Ectodermal cell (in vitro differentiated cells): ENCODE measurements around the gene DIDO1.
"Not testable (repeated sequence)": the region's sequence is repeated elsewhere in the genome, so short reads cannot be mapped to it uniquely, and the experiment has no call there.

Experiments used
- H3K27ac ChIP-seq: 2 replicates; pipeline ENCODE4 v1.7.0; 2013; ENCODE audit warnings: mild to moderate bottlenecking, low read depth, low read length; ENCODE audit not compliant: insufficient read depth, poor library complexity, severe bottlenecking
- H3K27me3 ChIP-seq: 2 replicates; pipeline ENCODE4 v1.7.0; 2013; ENCODE audit warnings: mild to moderate bottlenecking, low read length; ENCODE audit not compliant: insufficient read depth, control insufficient read depth, poor library complexity, severe bottlenecking
- H3K36me3 ChIP-seq: one replicate; pipeline ENCODE4 v1.7.0; 2013; ENCODE audit warnings: low read length; ENCODE audit not compliant: control insufficient read depth, insufficient read depth
- H3K4me1 ChIP-seq: one replicate; pipeline ENCODE4 v1.7.0; 2013; ENCODE audit warnings: low read length; ENCODE audit not compliant: control insufficient read depth, insufficient read depth
- H3K4me3 ChIP-seq: 2 replicates; pipeline ENCODE4 v1.7.0; 2013; ENCODE audit warnings: low read depth, low read length, control low read depth; ENCODE audit not compliant: insufficient read depth
- H3K9me3 ChIP-seq: 2 replicates; pipeline ENCODE4 v1.7.0; 2013; ENCODE audit warnings: mild to moderate bottlenecking, low read length, moderate library complexity; ENCODE audit not compliant: control insufficient read depth
- WGBS, 2 experiments: methylation state at CpG; one replicate each; pipeline ENCODE4 v1.1.7; 2013; ENCODE audit warnings: missing lambda C conversion rate in 2 of 2; 5-methylcytosine and 5-hydroxymethylcytosine counted together

The DIDO1 gene

DNA sequence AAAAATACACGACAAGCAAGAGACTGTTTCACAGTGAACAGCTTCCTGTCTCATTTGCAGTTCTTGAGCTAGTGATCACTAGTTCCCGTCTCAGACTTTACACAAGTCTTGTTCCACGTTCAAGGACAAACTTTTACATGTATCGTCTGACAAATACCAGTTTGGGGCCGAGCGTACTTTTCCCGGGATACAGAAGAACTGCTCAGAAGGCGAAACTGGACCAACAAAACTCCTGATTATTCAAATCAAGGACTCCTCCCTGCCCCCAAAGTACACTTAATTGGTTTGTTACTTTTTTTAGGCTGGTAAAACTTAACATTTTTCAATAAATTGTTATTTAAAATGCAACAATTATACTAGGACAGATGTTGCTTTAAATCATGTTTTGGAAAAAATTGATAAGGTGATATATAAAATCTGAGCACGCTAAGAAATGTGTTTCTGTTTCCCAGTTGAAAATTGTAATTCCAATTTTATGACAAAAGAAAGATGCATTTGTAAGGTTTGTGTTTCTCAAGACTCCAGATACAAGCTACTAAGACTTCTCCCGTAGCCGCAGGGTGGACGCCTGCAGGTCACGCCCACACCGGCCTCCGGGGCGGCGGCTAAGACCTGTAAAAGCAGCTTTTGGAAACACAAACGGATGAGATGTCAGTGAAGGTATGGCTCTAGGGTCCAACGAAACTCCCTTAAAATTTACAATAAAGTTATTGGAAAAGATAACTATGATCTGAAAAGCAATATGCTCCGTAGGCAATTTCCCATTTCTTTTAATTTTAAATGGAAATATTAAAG, 47.9 kb downstream of the DIDO1 start:
- H3K36me3 ChIP-seq, result no peaks in the 10 kb centered on the region
- H3K27me3 ChIP-seq, result peaks cover 3% of the 10 kb centered on the region
- 75% methylated on average over 18 to 19 of the region's 20 CpGs for WGBS, 2 experiments
- no peak overlapping the region for H3K27ac ChIP-seq
- H3K4me3 ChIP-seq, result no peak overlapping the region
- H3K4me1 ChIP-seq, result peaks cover 13% of the 10 kb centered on the region
- H3K9me3 ChIP-seq, result no peaks in the 10 kb centered on the region

DNA sequence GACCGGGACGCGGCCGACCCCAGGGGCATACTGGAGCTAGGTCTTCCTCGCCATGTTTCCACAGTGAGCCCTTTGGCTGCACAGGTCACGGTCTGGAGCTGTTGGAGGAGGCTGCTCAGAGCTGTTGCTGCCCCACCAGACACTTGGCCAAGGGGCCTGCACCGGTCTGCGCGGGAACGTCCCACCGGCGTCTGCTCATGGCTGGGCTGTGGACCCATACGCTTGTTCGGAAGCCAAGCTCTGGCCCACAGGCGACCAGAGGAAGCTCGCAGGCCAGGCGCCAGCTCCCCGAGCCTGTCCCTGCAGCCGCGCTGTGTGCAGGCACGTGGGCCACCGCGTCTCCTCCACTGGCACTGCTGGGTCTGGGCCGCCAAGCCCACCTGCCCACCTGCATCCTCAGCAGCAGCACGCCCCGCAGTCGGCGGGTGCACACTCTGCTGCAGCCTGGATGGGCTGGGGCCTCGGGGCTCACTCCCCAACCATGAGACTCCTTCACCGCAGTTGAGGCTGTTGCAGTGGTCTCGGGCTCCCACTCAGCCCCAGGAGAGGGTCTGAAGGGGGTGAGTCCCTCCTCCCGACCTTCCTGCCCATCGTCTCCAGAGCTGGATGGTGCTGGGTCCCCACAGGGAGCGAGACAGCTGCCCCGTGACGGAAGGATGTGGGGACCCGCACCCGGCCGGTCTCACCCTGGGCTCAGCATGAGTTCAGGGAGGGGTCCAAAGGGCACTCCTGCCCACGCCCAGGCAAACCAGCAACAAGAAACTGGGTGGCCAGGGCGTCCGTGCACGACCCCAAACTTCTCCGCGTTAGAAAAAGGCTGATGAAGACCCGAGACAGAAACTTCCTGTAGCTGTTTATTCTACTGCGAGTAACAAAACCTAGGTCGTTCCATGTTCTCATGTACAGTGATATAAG, 49.1 kb downstream of the DIDO1 start:
- no peak overlapping the region for H3K4me3 ChIP-seq
- peaks cover 13% of the 10 kb centered on the region for H3K4me1 ChIP-seq
- H3K27me3 ChIP-seq, result peaks cover 3% of the 10 kb centered on the region
- no peaks in the 10 kb centered on the region for H3K36me3 ChIP-seq
- WGBS, 2 experiments, result 93 to 94% methylated on average over 48 of the region's 48 CpGs
- H3K27ac ChIP-seq, result no peak overlapping the region
- H3K9me3 ChIP-seq, result no peaks in the 10 kb centered on the region

- 94 to 95% methylated on average over 13 of the region's 13 CpGs for WGBS, 2 experiments
Measured at GRCh38 chr20:62876501-62876901, 49.8 kb downstream of the DIDO1 start.

DNA sequence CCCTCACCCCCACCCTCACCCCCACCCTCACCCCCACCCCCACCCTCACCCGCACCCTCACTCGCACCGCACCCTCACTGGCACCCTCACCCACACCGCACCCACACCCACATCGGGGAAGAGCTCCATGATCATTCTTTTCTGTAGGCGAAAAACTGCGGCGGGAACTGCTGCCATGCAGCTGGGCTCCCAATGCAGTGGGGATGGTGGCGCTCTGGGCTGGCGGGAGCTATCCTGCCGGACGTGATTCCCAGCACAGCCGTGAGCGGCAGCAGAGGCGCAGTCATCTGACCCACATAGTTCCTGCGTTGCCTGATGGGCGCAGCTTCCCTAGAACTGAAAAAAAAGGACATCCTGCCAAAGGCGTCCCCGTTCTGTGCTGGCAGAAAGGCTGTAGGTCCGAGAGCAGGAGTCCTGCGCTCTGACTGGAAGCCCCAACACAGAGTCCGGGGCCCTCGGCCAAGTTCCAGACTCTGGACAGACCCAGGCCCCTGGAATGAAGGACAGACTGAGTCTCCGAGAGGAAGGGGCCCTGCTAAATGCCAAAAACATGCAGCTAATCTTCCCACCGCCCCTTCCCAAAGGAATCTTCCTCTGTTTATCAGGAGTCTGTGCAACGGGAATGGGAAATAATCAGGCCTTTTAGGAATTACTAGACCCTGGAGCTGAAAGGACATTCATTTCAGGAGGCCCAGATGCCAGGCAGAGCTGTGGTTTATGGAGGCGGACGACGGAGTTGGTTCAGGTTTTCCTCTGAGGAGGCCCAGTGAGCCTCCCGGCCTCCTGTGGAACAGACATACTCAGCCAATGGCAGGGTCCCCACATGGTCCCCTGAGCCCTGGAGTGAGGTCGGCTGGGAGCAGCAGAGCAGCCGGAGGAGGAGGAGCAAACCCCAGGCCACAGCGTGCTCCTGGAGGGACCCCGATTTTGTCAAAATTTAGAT, 50.6 kb downstream of the DIDO1 start:
- Histone ChIP-seq H3K27me3 (peaks cover 3% of the 10 kb centered on the region), H3K4me1 (peaks cover 13% of the 10 kb centered on the region), H3K4me3 (no peak overlapping the region), H3K27ac (peak overlapping the region; percentile 55), H3K9me3 (no peaks in the 10 kb centered on the region), H3K36me3 (no peaks in the 10 kb centered on the region)
- WGBS, 2 experiments, result 51 to 56% methylated on average over 34 of the region's 34 CpGs

More at GRCh38 chr20:62876501-62876901, 49.8 kb downstream of the DIDO1 start:
- peaks cover 13% of the 10 kb centered on the region for H3K4me1 ChIP-seq
- peaks cover 3% of the 10 kb centered on the region for H3K27me3 ChIP-seq
- no peaks in the 10 kb centered on the region for H3K36me3 ChIP-seq
- H3K4me3 ChIP-seq, result no peak overlapping the region
- H3K27ac ChIP-seq, result no peak overlapping the region
- no peaks in the 10 kb centered on the region for H3K9me3 ChIP-seq

- H3K27me3 ChIP-seq, result peaks cover 3% of the 10 kb centered on the region
- no peaks in the 10 kb centered on the region for H3K36me3 ChIP-seq
- no peaks in the 10 kb centered on the region for H3K9me3 ChIP-seq
- 92 to 94% methylated on average over 8 of the region's 14 CpGs for WGBS, 2 experiments
- peaks cover 13% of the 10 kb centered on the region for H3K4me1 ChIP-seq
- H3K27ac ChIP-seq, result no peak overlapping the region
- H3K4me3 ChIP-seq, result no peak overlapping the region
Measured at GRCh38 chr20:62874964-62875344, 51.4 kb downstream of the DIDO1 start.

DNA sequence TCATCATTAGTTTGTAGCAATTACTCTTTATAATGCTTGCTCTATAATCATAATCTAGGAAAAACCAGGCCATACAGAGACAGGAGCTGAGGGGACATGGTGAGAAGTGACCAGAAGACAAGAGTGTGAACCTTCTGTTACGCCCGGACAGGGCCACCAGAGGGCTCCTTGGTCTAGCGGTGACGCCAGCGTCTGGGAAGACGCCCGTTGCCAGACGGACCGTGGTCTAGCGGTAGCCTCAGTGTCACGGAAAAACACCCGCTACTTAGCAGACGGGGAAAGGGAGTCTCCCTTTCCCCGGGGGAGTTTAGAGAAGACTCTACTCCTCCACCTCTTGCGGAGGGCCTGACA, 52.6 kb downstream of the DIDO1 start:
- H3K36me3 ChIP-seq, H3K27ac ChIP-seq, H3K4me1 ChIP-seq, H3K9me3 ChIP-seq, H3K4me3 ChIP-seq, H3K27me3 ChIP-seq: not testable (repeated sequence)
- 2 to 5% methylated on average over 13 to 14 of the region's 15 CpGs for WGBS, 2 experiments

DNA sequence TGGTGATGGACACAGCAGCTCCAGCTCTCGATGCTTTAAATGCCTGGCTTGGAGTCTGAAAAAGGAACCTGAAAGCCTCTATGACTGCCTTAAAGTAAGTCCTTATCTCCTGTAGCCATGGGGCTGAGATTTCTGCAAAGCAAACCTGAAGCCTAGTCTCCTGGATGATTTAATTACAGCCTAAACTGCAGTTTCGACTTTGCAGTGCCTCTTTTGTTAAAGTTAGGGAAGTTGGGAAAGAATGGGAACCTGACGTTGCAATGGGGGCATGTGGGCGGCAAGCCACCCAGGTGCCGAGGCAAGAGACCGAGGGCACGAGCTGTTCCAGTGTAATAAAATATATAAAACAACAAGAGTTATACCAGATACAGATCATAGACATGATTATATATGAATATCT, 53.0 kb downstream of the DIDO1 start:
- WGBS, 2 experiments, result 69 to 84% methylated on average over 3 to 7 of the region's 7 CpGs
- Histone ChIP-seq H3K9me3 (no peaks in the 10 kb centered on the region), H3K27me3 (peaks cover 3% of the 10 kb centered on the region), H3K36me3 (no peaks in the 10 kb centered on the region), H3K27ac (no peak overlapping the region), H3K4me3 (no peak overlapping the region), H3K4me1 (peaks cover 4% of the 10 kb centered on the region)

DNA sequence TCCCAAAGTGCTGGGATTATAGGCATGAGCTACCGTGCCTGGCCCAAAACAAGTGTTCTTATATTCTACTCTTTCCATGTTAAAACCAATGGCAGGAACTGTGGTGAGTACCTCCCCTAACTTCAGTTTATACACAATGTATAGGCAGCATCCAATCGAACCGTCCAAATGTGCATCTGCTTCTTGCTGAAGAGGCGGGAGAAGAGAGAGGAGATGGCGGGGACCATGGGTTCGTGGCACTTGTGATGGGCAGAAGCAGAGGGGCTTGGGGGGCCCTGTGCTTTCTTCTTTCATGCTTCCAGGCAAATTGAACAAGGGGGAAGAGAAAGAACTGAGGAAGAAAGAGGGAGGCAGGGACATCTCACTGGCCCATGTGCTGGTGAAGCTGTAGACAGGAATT, 53.4 kb downstream of the DIDO1 start:
- Histone ChIP-seq H3K4me3 (no peak overlapping the region), H3K9me3 (no peaks in the 10 kb centered on the region), H3K4me1 (peaks cover 4% of the 10 kb centered on the region), H3K27ac (no peak overlapping the region), H3K27me3 (peaks cover 3% of the 10 kb centered on the region), H3K36me3 (no peaks in the 10 kb centered on the region)
- WGBS, 2 experiments, result 94 to 97% methylated on average over 6 of the region's 6 CpGs

- H3K4me1 ChIP-seq, result peaks cover 4% of the 10 kb centered on the region
- no peaks in the 10 kb centered on the region for H3K9me3 ChIP-seq
- H3K4me3 ChIP-seq, result no peak overlapping the region
- H3K27me3 ChIP-seq, result peaks cover 3% of the 10 kb centered on the region
- WGBS, 2 experiments, result 90 to 91% methylated on average over 18 of the region's 18 CpGs
- H3K27ac ChIP-seq, result no peak overlapping the region
- no peaks in the 10 kb centered on the region for H3K36me3 ChIP-seq
Measured at GRCh38 chr20:62872184-62872847, 54.0 kb downstream of the DIDO1 start.
